ENCODE measurements around the gene ERN1. TPM values are rescaled to one million over a fixed set of nuclear protein-coding genes. Genes with fewer than 3 reads are reported as not detected.

The ERN1 gene
- total RNA-seq, 1 donor from 2014 or later, result 16.7 TPM

DNA sequence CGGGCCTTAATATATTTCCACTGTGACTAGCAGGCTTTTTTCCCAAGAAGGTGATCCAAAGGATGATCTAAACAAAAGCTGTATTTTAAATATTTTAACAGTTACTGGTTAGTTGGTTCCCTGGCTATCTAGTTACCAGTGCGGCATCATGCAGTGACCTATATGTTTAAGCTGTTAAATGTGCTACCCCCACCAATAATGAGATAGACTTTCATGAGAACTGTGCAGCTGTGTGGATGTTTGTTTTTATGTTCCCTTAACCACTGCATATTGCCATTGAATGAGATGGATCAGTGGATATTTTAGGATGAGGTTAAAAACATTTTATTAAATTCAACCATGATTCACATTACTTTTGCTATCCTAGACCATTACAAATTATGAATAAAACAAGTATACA is 16.9 kb downstream of the ERN1 start:
- Mint-ChIP-seq H3K4me3 (ENCODE audit: unreplicated experiment) (no peak overlapping the region), H3K27me3 (ENCODE audit: unreplicated experiment) (peaks cover 5% of the 10 kb centered on the region), H3K27ac (ENCODE audit: unreplicated experiment) (no peak overlapping the region), H3K4me1 (ENCODE audit: unreplicated experiment) (peaks cover 37% of the 10 kb centered on the region), H3K36me3 (ENCODE audit: low read depth, unreplicated experiment) (no peaks in the 10 kb centered on the region), H3K9me3 (ENCODE audit: unreplicated experiment) (no peaks in the 10 kb centered on the region)
- TF ChIP-seq, protein P1, sequence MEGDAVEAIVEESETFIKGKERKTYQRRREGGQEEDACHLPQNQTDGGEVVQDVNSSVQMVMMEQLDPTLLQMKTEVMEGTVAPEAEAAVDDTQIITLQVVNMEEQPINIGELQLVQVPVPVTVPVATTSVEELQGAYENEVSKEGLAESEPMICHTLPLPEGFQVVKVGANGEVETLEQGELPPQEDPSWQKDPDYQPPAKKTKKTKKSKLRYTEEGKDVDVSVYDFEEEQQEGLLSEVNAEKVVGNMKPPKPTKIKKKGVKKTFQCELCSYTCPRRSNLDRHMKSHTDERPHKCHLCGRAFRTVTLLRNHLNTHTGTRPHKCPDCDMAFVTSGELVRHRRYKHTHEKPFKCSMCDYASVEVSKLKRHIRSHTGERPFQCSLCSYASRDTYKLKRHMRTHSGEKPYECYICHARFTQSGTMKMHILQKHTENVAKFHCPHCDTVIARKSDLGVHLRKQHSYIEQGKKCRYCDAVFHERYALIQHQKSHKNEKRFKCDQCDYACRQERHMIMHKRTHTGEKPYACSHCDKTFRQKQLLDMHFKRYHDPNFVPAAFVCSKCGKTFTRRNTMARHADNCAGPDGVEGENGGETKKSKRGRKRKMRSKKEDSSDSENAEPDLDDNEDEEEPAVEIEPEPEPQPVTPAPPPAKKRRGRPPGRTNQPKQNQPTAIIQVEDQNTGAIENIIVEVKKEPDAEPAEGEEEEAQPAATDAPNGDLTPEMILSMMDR (IDR thresholded peaks at IDR 0.05; ENCODE audit: unreplicated experiment), result no peak
- no peak for DNase-seq (ENCODE audit: low spot score)

DNA sequence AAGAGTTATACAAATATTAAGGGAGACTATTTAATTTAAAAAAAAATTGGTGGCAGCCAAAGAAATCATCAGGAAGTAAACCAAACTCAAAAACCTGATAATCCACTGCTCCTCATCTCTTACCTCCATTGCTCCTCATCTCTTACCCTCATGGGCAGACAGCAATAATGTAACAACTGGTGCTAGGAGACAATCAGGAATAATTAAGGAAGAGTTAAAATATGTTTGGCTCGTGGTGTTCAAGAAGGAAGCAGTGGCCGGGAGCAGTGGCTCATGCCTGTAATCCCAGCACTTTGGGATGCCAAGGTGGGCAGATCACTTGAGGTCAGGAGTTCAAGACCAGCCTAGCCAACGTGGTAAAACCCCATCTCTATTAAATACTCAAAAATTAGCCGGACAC is 18.1 kb downstream of the ERN1 start:
- DNase-seq (ENCODE audit: low spot score), result no peak
- no peaks in the 10 kb centered on the region for H3K9me3 Mint-ChIP-seq (ENCODE audit: unreplicated experiment)
- peak overlapping the region; percentile 16 for H3K27ac Mint-ChIP-seq (ENCODE audit: unreplicated experiment)
- peaks cover 40% of the 10 kb centered on the region for H3K4me1 Mint-ChIP-seq (ENCODE audit: unreplicated experiment)
- H3K27me3 Mint-ChIP-seq (ENCODE audit: unreplicated experiment), result peaks cover 5% of the 10 kb centered on the region
- no peaks in the 10 kb centered on the region for H3K36me3 Mint-ChIP-seq (ENCODE audit: low read depth, unreplicated experiment)
- TF ChIP-seq, protein P1 (IDR thresholded peaks at IDR 0.05; ENCODE audit: unreplicated experiment), result no peak
- no peak overlapping the region for H3K4me3 Mint-ChIP-seq (ENCODE audit: unreplicated experiment)

DNA sequence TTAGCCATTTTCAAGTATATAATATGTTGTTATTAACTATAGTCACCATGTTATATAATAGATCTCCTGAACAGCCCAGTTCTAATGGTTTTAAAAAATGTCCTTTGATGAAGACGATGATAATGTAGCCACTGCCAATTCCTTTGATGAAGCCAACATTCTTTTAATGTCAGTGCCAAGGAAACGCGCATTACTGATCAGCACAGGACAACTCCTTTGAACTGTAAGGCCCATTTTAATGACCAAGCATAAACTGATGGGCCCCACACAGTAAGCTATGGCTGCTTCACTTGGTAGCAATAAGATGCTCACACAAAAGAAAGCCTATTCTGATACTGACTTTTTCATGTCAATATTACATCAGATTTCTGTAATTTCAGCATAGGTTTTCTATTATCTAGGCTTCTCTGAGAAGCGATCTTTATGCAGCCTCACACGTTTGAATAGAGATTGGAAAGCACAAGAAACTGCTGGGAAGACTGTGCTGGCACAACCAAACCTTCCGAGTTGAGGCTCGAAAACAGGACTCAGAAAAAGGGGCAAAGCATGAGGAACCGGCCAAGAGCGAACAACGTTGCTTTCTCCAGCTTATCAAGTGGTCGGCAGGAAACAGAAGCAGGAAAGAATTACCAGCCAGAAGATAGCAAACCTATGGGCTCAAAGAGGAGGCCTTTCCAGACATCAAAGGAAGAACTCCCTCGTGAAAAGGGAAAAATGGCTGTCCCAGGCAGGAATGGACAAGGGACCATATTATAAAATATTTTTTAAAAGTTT is 19.4 kb downstream of the ERN1 start:
- peaks cover 5% of the 10 kb centered on the region for H3K27me3 Mint-ChIP-seq (ENCODE audit: unreplicated experiment)
- TF ChIP-seq, protein P1 (IDR thresholded peaks at IDR 0.05; ENCODE audit: unreplicated experiment), result no peak
- H3K27ac Mint-ChIP-seq (ENCODE audit: unreplicated experiment), result peak overlapping the region; percentile 76
- DNase-seq (ENCODE audit: low spot score), result no peak
- H3K4me3 Mint-ChIP-seq (ENCODE audit: unreplicated experiment), result no peak overlapping the region
- H3K36me3 Mint-ChIP-seq (ENCODE audit: low read depth, unreplicated experiment), result no peaks in the 10 kb centered on the region
- no peaks in the 10 kb centered on the region for H3K9me3 Mint-ChIP-seq (ENCODE audit: unreplicated experiment)
- H3K4me1 Mint-ChIP-seq (ENCODE audit: unreplicated experiment), result peaks cover 44% of the 10 kb centered on the region

GRCh38 chr17:64109400-64109799 is 20.5 kb downstream of the ERN1 start:
- Mint-ChIP-seq H3K27me3 (ENCODE audit: unreplicated experiment) (peaks cover 5% of the 10 kb centered on the region), H3K36me3 (ENCODE audit: low read depth, unreplicated experiment) (no peaks in the 10 kb centered on the region), H3K4me3 (ENCODE audit: unreplicated experiment) (no peak overlapping the region), H3K4me1 (ENCODE audit: unreplicated experiment) (peaks cover 34% of the 10 kb centered on the region), H3K27ac (ENCODE audit: unreplicated experiment) (peak overlapping the region; percentile 6), H3K9me3 (ENCODE audit: unreplicated experiment) (no peaks in the 10 kb centered on the region)
- DNase-seq (ENCODE audit: low spot score), result no peak
- TF ChIP-seq, protein P1 (IDR thresholded peaks at IDR 0.05; ENCODE audit: unreplicated experiment), result no peak

DNA sequence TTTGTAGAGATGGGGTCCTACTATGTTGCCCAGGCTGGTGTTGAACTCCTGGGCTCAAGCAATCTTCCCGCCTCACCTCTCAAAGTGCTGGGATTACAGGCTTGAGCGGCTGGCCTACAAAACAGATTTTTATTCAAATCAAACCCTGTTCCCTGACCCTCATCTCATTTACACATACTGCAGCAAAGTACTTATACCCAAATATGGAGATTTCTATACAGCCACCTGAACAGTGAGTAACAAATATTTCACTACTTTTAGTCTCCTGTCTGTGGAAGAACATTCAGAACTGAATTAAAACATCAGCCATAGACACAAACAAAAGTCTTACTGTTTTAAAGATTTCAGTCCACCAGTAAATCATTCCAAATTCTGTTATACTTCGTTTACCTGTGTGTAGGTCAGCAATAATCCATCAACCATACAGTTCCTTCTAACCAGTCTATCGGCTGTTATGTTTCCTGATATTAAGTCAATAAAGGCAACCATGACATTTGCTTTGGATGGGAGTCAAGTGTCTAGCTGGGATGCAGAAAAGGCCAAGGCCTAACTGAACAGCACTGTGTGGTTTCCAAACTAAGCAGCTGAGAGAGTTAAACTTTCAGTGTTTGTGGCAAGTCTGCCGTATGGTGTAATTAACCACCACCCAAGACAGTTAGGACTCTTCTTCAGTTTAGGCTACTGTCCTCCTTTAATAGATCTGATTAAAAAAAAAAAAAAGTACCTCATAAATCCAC is 22.3 kb downstream of the ERN1 start:
- Mint-ChIP-seq H3K4me3 (ENCODE audit: unreplicated experiment) (no peak overlapping the region), H3K27ac (ENCODE audit: unreplicated experiment) (no peak overlapping the region), H3K27me3 (ENCODE audit: unreplicated experiment) (peaks cover 5% of the 10 kb centered on the region), H3K36me3 (ENCODE audit: low read depth, unreplicated experiment) (no peaks in the 10 kb centered on the region), H3K4me1 (ENCODE audit: unreplicated experiment) (peaks cover 30% of the 10 kb centered on the region), H3K9me3 (ENCODE audit: unreplicated experiment) (no peaks in the 10 kb centered on the region)
- no peak for DNase-seq (ENCODE audit: low spot score)
- TF ChIP-seq, protein P1 (IDR thresholded peaks at IDR 0.05; ENCODE audit: unreplicated experiment), result no peak

All from endothelial cell (in vitro differentiated cells).